HCT116 (cell line): ENCODE data around the gene UMODL1. TPM values are rescaled to one million over a fixed set of nuclear protein-coding genes. Genes with fewer than 3 reads are reported as not detected.

Experiments used
- ATAC-seq: fragments of 200-7000 bp; cut with Tn5 transposase; 2 replicates; pipeline ENCODE4 v1.9.1; 2020; ENCODE audit warnings: mild to moderate bottlenecking, moderate library complexity
- BruUV-seq: library from RNA; stranded (reverse); fragments of 400-500 nt; replicated peaks from 2 replicates; lab custom pipeline; 2021; lab: Mats Ljungman, UMichigan
- CTCF ChIA-PET: fragments of 300-600 bp; sonication (Branson Sonifier 250); formaldehyde crosslinking; loops from one replicate; lab custom pipeline; 2021; ENCODE audit warnings: antibody characterized with exemption; lab: Charles Lee
- POLR2A ChIA-PET: fragments of 300-600, 350-600 bp; sonication (Branson Sonifier 250); formaldehyde crosslinking; loops from one replicate; lab custom pipeline; 2021; ENCODE audit warnings: antibody characterized with exemption; lab: Charles Lee
- RAD21 ChIA-PET, 2 experiments: fragments of 300-600 bp; sonication (Branson Sonifier 250); formaldehyde crosslinking; loops; one replicate each; lab custom pipeline; 2023; ENCODE audit warnings: low total read pairs in 2 of 2; ENCODE audit not compliant: uncharacterized antibody in 2 of 2, unreplicated experiment in 2 of 2, low non-redundant PET in 1 of 2; lab: Charles Lee
- DNase-seq: peaks from one replicate; pipeline ENCODE4 v3.0.0-alpha.2; 2010; ENCODE audit warnings: low read depth, low spot score
- H2AFZ ChIP-seq: fragments of 200-600 bp; shearing (Covaris generic), sonication (generic); 2 replicates; pipeline ENCODE4 v1.6.1; 2017; ENCODE audit warnings: low read depth, mixed run types, mixed read lengths, antibody characterized with exemption, low read length; ENCODE audit not compliant: poor library complexity, severe bottlenecking
- H3K27ac ChIP-seq: 2 replicates; pipeline ENCODE4 v1.5.1; 2012; ENCODE audit warnings: low read depth, low read length
- H3K27me3 ChIP-seq: fragments of 200-600 bp; sonication (generic); 2 replicates; pipeline ENCODE4 v1.6.1; 2016; ENCODE audit warnings: mixed run types, low read length, mixed read lengths; ENCODE audit not compliant: insufficient read depth
- H3K36me3 ChIP-seq, 2 experiments: fragments of 200-500 bp in 1 of 2; fragments of 200-600 bp in 1 of 2; sonication (Bioruptor generic) in 1 of 2; sonication (generic) in 1 of 2; 2 replicates each; pipeline versions ENCODE4 v1.5.1 to v1.6.1; 2014 to 2016; ENCODE audit warnings: low read length in 2 of 2, inconsistent platforms in 1 of 2, mixed read lengths in 1 of 2, mixed run types in 1 of 2; ENCODE audit not compliant: insufficient read depth in 2 of 2, control insufficient read depth in 1 of 2
- H3K4me1 ChIP-seq, 2 experiments: fragments of 200-600 bp in 1 of 2; sonication (generic) in 1 of 2; 2 replicates each; pipeline versions ENCODE4 v1.5.1 to v1.6.1; 2012 to 2017; ENCODE audit warnings: low read length in 2 of 2, inconsistent platforms in 1 of 2, mild to moderate bottlenecking in 1 of 2, mixed read lengths in 1 of 2, mixed run types in 1 of 2, moderate library complexity in 1 of 2; ENCODE audit not compliant: insufficient read depth in 2 of 2, control insufficient read depth in 1 of 2
- H3K4me2 ChIP-seq: fragments of 200-600 bp; sonication (generic); 2 replicates; pipeline ENCODE4 v1.6.1; 2017; ENCODE audit warnings: mixed run types, low read length, mixed read lengths
- H3K4me3 ChIP-seq, 2 experiments: fragments of 200-600 bp in 1 of 2; sonication (generic) in 1 of 2; replicated peaks in 1 of 2; 2 replicates each; pipeline ENCODE4 v1.5.1; 2011 to 2016; ENCODE audit warnings: low read length in 2 of 2, control low read depth in 1 of 2, low read depth in 1 of 2, mild to moderate bottlenecking in 1 of 2, mixed read lengths in 1 of 2, mixed run types in 1 of 2
- H3K79me2 ChIP-seq: fragments of 200-600 bp; sonication (generic); 2 replicates; pipeline ENCODE4 v1.6.1; 2017; ENCODE audit warnings: mild to moderate bottlenecking, mixed run types, low read length, moderate library complexity, mixed read lengths; ENCODE audit not compliant: insufficient read depth
- H3K9ac ChIP-seq: fragments of 200-600 bp; sonication (generic); 2 replicates; pipeline ENCODE4 v1.6.1; 2016; ENCODE audit warnings: low read length, mixed read lengths
- H3K9me2 ChIP-seq: fragments of 200-600 bp; sonication (generic), shearing (Covaris generic); 2 replicates; pipeline ENCODE4 v1.6.1; 2017; ENCODE audit warnings: mixed run types, mild to moderate bottlenecking, moderate library complexity; ENCODE audit not compliant: insufficient read depth
- H3K9me3 ChIP-seq, 2 experiments: fragments of 200-500 bp in 1 of 2; fragments of 200-600 bp in 1 of 2; sonication (Bioruptor generic) in 1 of 2; sonication (generic) in 1 of 2; 2 replicates each; pipeline ENCODE4 v1.6.1; 2014 to 2017; ENCODE audit warnings: low read length in 2 of 2, mixed read lengths in 2 of 2, inconsistent platforms in 1 of 2, low read depth in 1 of 2, mild to moderate bottlenecking in 1 of 2, mixed run types in 1 of 2, moderate library complexity in 1 of 2; ENCODE audit not compliant: control insufficient read depth in 1 of 2, insufficient read depth in 1 of 2
- H4K20me1 ChIP-seq: fragments of 200-600 bp; sonication (generic), shearing (Covaris generic); 2 replicates; pipeline ENCODE4 v1.6.1; 2017; ENCODE audit warnings: mixed run types, mild to moderate bottlenecking, moderate library complexity; ENCODE audit not compliant: insufficient read depth
- ATF3 ChIP-seq: IDR thresholded peaks from 2 replicates; pipeline ENCODE4 v1.6.1; 2012
- CBX3 ChIP-seq: IDR thresholded peaks from 2 replicates; pipeline ENCODE4 v1.6.1; 2012; ENCODE audit warnings: low read depth
- CEBPB ChIP-seq: IDR thresholded peaks from 2 replicates; pipeline ENCODE4 v1.6.1; 2012; ENCODE audit warnings: low read depth
- CTCF ChIP-seq, 3 experiments: fragments of 200-600 bp in 1 of 3; sonication (generic) in 1 of 3; IDR thresholded peaks in 2 of 3; conservative IDR thresholded peaks in 1 of 3; 2 replicates each; pipeline ENCODE4 v1.5.1; 2012 to 2017; ENCODE audit warnings: low read depth in 2 of 3, low read length in 2 of 3, antibody characterized with exemption in 1 of 3, borderline replicate concordance in 1 of 3, control low read depth in 1 of 3, mild to moderate bottlenecking in 1 of 3, mixed read lengths in 1 of 3, mixed run types in 1 of 3, moderate library complexity in 1 of 3; ENCODE audit not compliant: insufficient read depth in 1 of 3
- EGR1 ChIP-seq: IDR thresholded peaks from 2 replicates; pipeline ENCODE4 v1.6.1; 2012; ENCODE audit warnings: low read depth
- ELF1 ChIP-seq: IDR thresholded peaks from 2 replicates; pipeline ENCODE4 v1.6.1; 2012; ENCODE audit warnings: low read depth, borderline replicate concordance
- EZH2phosphoT487 ChIP-seq: fragments of 200-600 bp; IDR thresholded peaks from 2 replicates; pipeline ENCODE4 v1.6.1; 2018; ENCODE audit warnings: antibody characterized with exemption, borderline replicate concordance
- MAX ChIP-seq: IDR thresholded peaks from 2 replicates; pipeline ENCODE4 v1.6.1; 2012
- POLR2A ChIP-seq: IDR thresholded peaks from 2 replicates; pipeline ENCODE4 v1.7.0; 2011; ENCODE audit warnings: borderline replicate concordance; ENCODE audit not compliant: insufficient read depth, insufficient read length; ENCODE audit errors: extremely low read depth
- POLR2AphosphoS5 ChIP-seq: IDR thresholded peaks from 2 replicates; pipeline ENCODE4 v1.6.1; 2011; ENCODE audit warnings: mild to moderate bottlenecking, low read depth, low read length, moderate library complexity
- RAD21 ChIP-seq: IDR thresholded peaks from 2 replicates; pipeline ENCODE4 v1.6.1; 2012; ENCODE audit warnings: low read depth, mild to moderate bottlenecking
- REST ChIP-seq: IDR thresholded peaks from 2 replicates; pipeline ENCODE4 v1.6.1; 2012; ENCODE audit warnings: low read depth
- SIN3A ChIP-seq: IDR thresholded peaks from 2 replicates; pipeline ENCODE4 v1.6.1; 2012; ENCODE audit warnings: low read depth
- SP1 ChIP-seq: IDR thresholded peaks from 2 replicates; pipeline ENCODE4 v1.6.1; 2012; ENCODE audit warnings: low read depth
- TCF7L2 ChIP-seq: IDR thresholded peaks from 2 replicates; pipeline ENCODE4 v1.7.0; 2011; ENCODE audit warnings: borderline replicate concordance, inconsistent platforms; ENCODE audit not compliant: insufficient read depth, insufficient read length; ENCODE audit errors: extremely low read depth
- YY1 ChIP-seq: IDR thresholded peaks from 2 replicates; pipeline ENCODE4 v1.6.1; 2011; ENCODE audit warnings: low read length, low read depth, moderate library complexity, mild to moderate bottlenecking; ENCODE audit not compliant: insufficient replicate concordance; ENCODE audit errors: extremely low read depth
- ZFX ChIP-seq: fragments of 450-650 bp; IDR thresholded peaks from 2 replicates; pipeline ENCODE4 v1.6.1; 2017
- ZNF274 ChIP-seq: fragments of 200-500 bp; sonication (Bioruptor generic); IDR thresholded peaks from 2 replicates; pipeline ENCODE4 v1.6.1; 2014; ENCODE audit warnings: mild to moderate bottlenecking, low read depth, low read length, inconsistent platforms
- intact Hi-C: fragments of 100-400 bp; cut with micrococcal nuclease; formaldehyde crosslinking; loops from 2 replicates; pipeline ENCODE4 v1.10.0; 2022
- total RNA-seq: library from RNA; stranded (reverse); gene quantifications from one replicate; pipeline ENCODE4 v1.2.1, GENCODE V29; 2021; ENCODE audit not compliant: unreplicated experiment

UMODL1 gene
- total RNA-seq, 1 experiment from 2014 or later, result not detected

GRCh38 chr21:42156690-42157605 lies 85.8 kb downstream of the UMODL1 start:
- CTCF ChIA-PET, result interaction anchor here (1.5 kb wide), 1 partner anchor 12 kb away, joined by 4 read pairs; no protein-coding TSS in a partner anchor
- TF ChIP-seq RAD21, result no peak
- TF ChIP-seq CTCF (IDR thresholded peaks at IDR 0.05 in 2 of 3, conservative IDR thresholded peaks at IDR 0.05 in 1 of 3; ENCODE audit: borderline replicate concordance in 1 of 3, insufficient read depth in 1 of 3, low read depth in 2 of 3, low read length in 2 of 3), result no peak
- no peak for TF ChIP-seq REST
- no peak for TF ChIP-seq POLR2AphosphoS5
- TF ChIP-seq ATF3, result no peak
- TF ChIP-seq SIN3A, result no peak
- TF ChIP-seq ZFX, result no peak
- no peak for TF ChIP-seq TCF7L2
- TF ChIP-seq CBX3, result no peak
- no peak for TF ChIP-seq YY1
- TF ChIP-seq ELF1, result no peak
- no peak for TF ChIP-seq MAX
- no peak for TF ChIP-seq EZH2phosphoT487
- TF ChIP-seq EGR1, result no peak
- TF ChIP-seq CEBPB, result no peak
- TF ChIP-seq ZNF274, result no peak
- TF ChIP-seq SP1, result no peak
- TF ChIP-seq POLR2A, result no peak

More at GRCh38 chr21:42156690-42157605, 85.8 kb downstream of the UMODL1 start:
- Histone ChIP-seq H3K9me3 (no peaks in the 10 kb centered on the region), H3K27me3 (no peaks in the 10 kb centered on the region), H3K4me3 (no peak overlapping the region), H3K4me2 (no peak overlapping the region), H3K9ac (no peak overlapping the region), H3K9me2 (no peaks in the 10 kb centered on the region), H3K79me2 (no peaks in the 10 kb centered on the region), H4K20me1 (no peaks in the 10 kb centered on the region), H2AFZ (no peak overlapping the region), H3K4me1 (peaks cover 0 to 7% of the 10 kb centered on the region in 2 experiments; a peak in 2 of 4 replicates), H3K36me3 (no peaks in the 10 kb centered on the region), H3K27ac (no peak overlapping the region)
- intact Hi-C loops, result loop anchor here (10.0 kb wide), 1 partner anchor 378 kb away; no protein-coding TSS in a partner anchor
- no TSS peak for BruUV-seq
- no peak for ATAC-seq
- no peak for DNase-seq
- POLR2A ChIA-PET, result no interaction called here
- RAD21 ChIA-PET, result no interaction called here
